Measurements from ENCODE around the gene PALM3.
"Not testable (repeated sequence)": the region's sequence is repeated elsewhere in the genome, so short reads cannot be mapped to it uniquely, and the experiment has no call there.

GRCh38 chr19:14026652-14027192, 35.2 kb downstream of the PALM3 start:
- not testable (repeated sequence) for TF ChIP-seq MAX (IDR thresholded peaks at IDR 0.05; ENCODE audit: insufficient read depth, insufficient read length); CTCF (IDR thresholded peaks at IDR 0.05; ENCODE audit: extremely low read depth in 1 of 2, insufficient read depth in 1 of 2, low read depth in 1 of 2, low read length in 2 of 2); POLR2A (IDR thresholded peaks at IDR 0.05; ENCODE audit: low read depth, low read length); JUN (IDR thresholded peaks at IDR 0.05; ENCODE audit: borderline replicate concordance, insufficient read depth, insufficient read length, low read depth); POLR2AphosphoS5 (IDR thresholded peaks at IDR 0.05; ENCODE audit: insufficient read depth, low read depth, low read length)

Data from endothelial cell of umbilical vein (primary cell).